ENCODE data around the gene RFNG. TPM values are rescaled to one million over a fixed set of nuclear protein-coding genes. Genes with fewer than 3 reads are reported as not detected.

Gene RFNG
- polyA plus RNA-seq, 1 experiment, result 23.7 TPM

DNA sequence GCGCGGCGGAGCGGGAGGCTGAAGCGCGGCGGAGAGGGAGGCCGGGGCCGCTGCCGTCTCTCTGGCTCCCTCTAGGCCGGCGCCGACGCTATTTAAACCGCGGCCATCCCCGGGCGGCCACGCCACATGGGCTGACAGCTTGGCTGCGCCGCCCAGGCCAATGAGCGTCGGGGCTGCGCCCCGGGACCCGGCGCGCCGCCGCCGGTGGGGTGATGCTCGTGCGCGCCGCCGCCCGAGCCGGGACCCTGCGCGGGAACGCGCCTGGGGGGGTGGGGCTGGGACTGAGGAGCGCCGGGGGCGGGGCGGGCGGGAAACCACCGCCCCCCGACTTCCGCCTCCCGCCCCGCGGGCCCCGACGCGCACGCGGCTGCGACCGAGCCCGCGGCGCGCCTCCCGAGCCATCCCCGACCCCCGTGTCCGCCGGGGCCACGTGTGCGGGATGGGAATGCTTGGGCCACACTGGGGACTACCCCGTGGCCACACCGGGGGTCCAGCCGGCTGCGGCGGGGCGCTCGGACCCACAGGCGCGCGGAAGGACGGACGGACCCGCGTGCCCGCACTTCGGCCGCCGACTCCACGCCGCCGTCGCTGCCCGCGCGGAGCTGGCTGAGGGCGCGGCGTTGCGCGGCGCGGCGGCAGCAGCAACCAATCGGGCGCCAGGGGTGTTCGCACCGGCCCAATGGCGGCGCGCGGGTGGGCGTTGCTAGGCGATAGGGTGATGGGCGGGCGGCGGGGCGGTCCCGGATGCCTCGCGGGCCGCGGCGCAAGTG, 46.7 kb upstream of the RFNG start, which contains the start of gene FASN:
FASN (minus strand) TSS at position 68 of the 770 bp plus-strand sequence. CDS start 1,791 bp downstream, outside the sequence.
- ChIA-PET POLR2A (no interaction called here), CTCF (interaction anchor here (0.6 to 1.8 kb wide), 6 partner anchors 16 to 417 kb away, joined by 3 to 6 read pairs (median 3); partner anchors contain the start of gene NOTUM)
- Histone ChIP-seq H3K27me3 (ENCODE audit: control insufficient read depth, insufficient read depth, low read length) (no peaks in the 10 kb centered on the region), H3K4me3 (ENCODE audit: low read depth, low read length) (peak within 1 kb of the TSS; percentile 76), H3K36me3 (ENCODE audit: control insufficient read depth, insufficient read depth, low read length) (peaks cover 17% of the 10 kb centered on the region)
- TF ChIP-seq, protein P1, sequence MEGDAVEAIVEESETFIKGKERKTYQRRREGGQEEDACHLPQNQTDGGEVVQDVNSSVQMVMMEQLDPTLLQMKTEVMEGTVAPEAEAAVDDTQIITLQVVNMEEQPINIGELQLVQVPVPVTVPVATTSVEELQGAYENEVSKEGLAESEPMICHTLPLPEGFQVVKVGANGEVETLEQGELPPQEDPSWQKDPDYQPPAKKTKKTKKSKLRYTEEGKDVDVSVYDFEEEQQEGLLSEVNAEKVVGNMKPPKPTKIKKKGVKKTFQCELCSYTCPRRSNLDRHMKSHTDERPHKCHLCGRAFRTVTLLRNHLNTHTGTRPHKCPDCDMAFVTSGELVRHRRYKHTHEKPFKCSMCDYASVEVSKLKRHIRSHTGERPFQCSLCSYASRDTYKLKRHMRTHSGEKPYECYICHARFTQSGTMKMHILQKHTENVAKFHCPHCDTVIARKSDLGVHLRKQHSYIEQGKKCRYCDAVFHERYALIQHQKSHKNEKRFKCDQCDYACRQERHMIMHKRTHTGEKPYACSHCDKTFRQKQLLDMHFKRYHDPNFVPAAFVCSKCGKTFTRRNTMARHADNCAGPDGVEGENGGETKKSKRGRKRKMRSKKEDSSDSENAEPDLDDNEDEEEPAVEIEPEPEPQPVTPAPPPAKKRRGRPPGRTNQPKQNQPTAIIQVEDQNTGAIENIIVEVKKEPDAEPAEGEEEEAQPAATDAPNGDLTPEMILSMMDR (IDR thresholded peaks at IDR 0.05; ENCODE audit: insufficient read depth, low read depth, low read length), result peak; percentile 53
- peak; percentile 60 for DNase-seq (ENCODE audit: low read depth)

DNA sequence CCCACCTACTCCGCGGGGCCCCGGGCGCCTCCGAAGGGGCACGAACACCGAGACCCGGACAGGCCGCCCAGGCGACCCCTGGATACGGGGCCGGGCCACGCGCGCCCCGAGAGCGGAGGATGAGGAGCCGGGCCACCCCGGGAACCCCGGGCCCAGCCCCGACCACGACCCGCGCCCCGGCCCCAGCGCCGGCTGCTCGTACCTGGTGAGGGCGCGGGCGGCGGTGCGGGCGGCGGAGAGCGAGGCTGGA, 46.2 kb upstream of the RFNG start:
- CTCF ChIA-PET, result interaction anchor here (1.2 to 1.8 kb wide), 2 partner anchors 22 to 58 kb away, joined by 4 to 6 read pairs; no protein-coding TSS in a partner anchor
- Histone ChIP-seq H3K27me3 (ENCODE audit: control insufficient read depth, insufficient read depth, low read length) (no peaks in the 10 kb centered on the region), H3K36me3 (ENCODE audit: control insufficient read depth, insufficient read depth, low read length) (peaks cover 22% of the 10 kb centered on the region), H3K4me3 (ENCODE audit: low read depth, low read length) (peak overlapping the region; percentile 76)
- TF ChIP-seq, protein P1 (IDR thresholded peaks at IDR 0.05; ENCODE audit: insufficient read depth, low read depth, low read length), result no peak
- POLR2A ChIA-PET, result no interaction called here
- DNase-seq (ENCODE audit: low read depth), result no peak

DNA sequence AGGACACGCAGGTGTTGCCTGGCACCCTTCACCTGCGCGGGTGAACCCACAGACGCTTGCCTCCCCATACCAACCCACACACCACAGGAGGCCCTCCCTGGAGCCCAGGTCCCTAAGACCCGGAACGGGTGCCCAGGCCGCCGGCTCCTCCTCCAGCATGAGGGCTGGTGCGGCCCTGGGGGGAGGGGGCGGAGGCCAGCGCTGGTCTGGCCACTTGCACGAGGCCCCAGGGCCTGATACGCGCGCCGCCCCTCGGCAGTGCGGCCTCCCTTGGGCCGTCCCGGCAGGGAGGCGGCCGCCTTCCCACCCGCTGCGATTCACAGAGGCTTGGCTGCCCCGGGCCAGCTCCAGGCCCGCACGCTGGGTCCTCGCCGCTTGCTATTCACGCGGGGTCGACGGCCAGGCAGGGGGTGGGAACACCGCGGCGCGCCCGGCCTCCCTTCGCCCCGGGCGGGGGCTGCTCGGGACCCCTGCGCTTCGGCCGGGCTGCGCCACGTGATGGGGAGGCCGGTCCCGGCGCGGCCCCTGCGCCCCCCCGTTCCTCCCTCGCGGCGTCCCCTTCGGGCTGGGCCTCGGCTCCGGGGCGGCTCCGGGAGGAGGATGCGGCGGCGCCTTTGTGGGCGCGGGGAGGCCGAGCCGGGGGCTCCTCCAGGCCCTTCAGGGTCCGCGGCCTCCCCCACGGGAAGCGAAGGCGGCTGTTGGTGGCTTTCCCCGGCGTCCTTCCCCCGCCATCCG, 45.7 kb upstream of the RFNG start:
- no peak for DNase-seq (ENCODE audit: low read depth)
- H3K36me3 ChIP-seq (ENCODE audit: control insufficient read depth, insufficient read depth, low read length), result peaks cover 23% of the 10 kb centered on the region
- ChIA-PET CTCF (interaction anchor here (1.8 kb wide), 1 partner anchor 58 kb away, joined by 6 read pairs; no protein-coding TSS in a partner anchor), POLR2A (no interaction called here)
- peak overlapping the region; percentile 76 for H3K4me3 ChIP-seq (ENCODE audit: low read depth, low read length)
- TF ChIP-seq, protein P1 (IDR thresholded peaks at IDR 0.05; ENCODE audit: insufficient read depth, low read depth, low read length), result no peak
- no peaks in the 10 kb centered on the region for H3K27me3 ChIP-seq (ENCODE audit: control insufficient read depth, insufficient read depth, low read length)

DNA sequence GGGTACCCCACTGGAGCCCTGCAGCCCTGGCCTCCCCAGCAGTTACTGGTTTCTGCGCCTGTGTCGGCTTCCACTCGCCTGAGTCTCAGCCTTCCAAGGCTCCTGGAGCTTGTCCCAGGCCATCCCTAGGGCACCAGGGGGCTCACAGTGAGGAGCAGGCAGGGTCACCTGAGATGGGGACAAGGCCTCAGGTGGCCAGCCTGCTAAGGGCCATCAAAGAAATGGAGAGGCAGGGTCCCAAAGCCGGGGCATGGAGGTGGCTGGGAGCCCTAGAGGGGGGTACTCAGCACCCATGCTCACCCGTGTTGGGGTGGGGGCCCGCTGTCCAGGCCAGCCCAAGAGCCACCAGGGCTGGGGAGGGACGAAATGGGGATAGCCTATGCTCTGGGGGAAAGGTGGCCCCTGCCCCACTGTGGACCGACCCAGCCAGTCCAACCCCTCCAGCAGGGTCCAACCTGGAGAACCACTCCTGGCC, 45.1 kb upstream of the RFNG start:
- Histone ChIP-seq H3K36me3 (ENCODE audit: control insufficient read depth, insufficient read depth, low read length) (peaks cover 29% of the 10 kb centered on the region), H3K4me3 (ENCODE audit: low read depth, low read length) (peak overlapping the region; percentile 76), H3K27me3 (ENCODE audit: control insufficient read depth, insufficient read depth, low read length) (no peaks in the 10 kb centered on the region)
- POLR2A ChIA-PET, result no interaction called here
- no peak for DNase-seq (ENCODE audit: low read depth)
- TF ChIP-seq, protein P1 (IDR thresholded peaks at IDR 0.05; ENCODE audit: insufficient read depth, low read depth, low read length), result no peak
- CTCF ChIA-PET, result interaction anchor here (1.9 kb wide), 1 partner anchor 66 kb away, joined by 4 read pairs; no protein-coding TSS in a partner anchor

Data from BJ (cell line).